Stomach (tissue), 9 donors: ENCODE data around the gene DUSP7. TPM values are rescaled to one million over a fixed set of nuclear protein-coding genes. Genes with fewer than 3 reads are reported as not detected.

Source experiments
- DNase-seq, 2 donors: peaks; one replicate each; pipeline versions ENCODE4 v3.0.0 to v3.0.0-alpha.2; 2013 to 2019
- H3K27ac ChIP-seq, 5 donors: fragments of 200-600 bp in 4 of 5; sonication (generic) in 4 of 5; one replicate each; pipeline ENCODE4 v1.5.1; 2013 to 2019; ENCODE audit warnings: mild to moderate bottlenecking in 1 of 5, moderate library complexity in 1 of 5
- H3K27me3 ChIP-seq, 3 donors: fragments of 200-600 bp; sonication (generic); one replicate each; pipeline ENCODE4 v1.5.1; 2017 to 2019; ENCODE audit warnings: mixed run types in 1 of 3
- H3K36me3 ChIP-seq, 4 donors: fragments of 200-600 bp; sonication (generic); 1 replicate in 3 of 4; 2 replicates in 1 of 4; pipeline ENCODE4 v1.5.1; 2016 to 2019
- H3K4me1 ChIP-seq, 4 donors: fragments of 200-600 bp; sonication (generic); one replicate each; pipeline ENCODE4 v1.5.1; 2016 to 2019
- H3K4me3 ChIP-seq, 4 donors: fragments of 200-600 bp; sonication (generic) in 3 of 4; one replicate each; pipeline ENCODE4 v1.5.1; 2016 to 2019; ENCODE audit warnings: mild to moderate bottlenecking in 1 of 4
- H3K9me3 ChIP-seq, 4 donors: fragments of 200-600 bp; sonication (generic); one replicate each; pipeline ENCODE4 v1.5.1; 2016 to 2019
- EP300 ChIP-seq: sonication (generic); formaldehyde crosslinking; IDR thresholded peaks from one replicate; pipeline ENCODE4 v1.6.1; 2017; ENCODE audit warnings: antibody characterized with exemption
- POLR2A ChIP-seq, 4 donors: fragments of 450-650 bp; IDR thresholded peaks; one replicate each; pipeline ENCODE4 v1.6.1; 2016; ENCODE audit warnings: antibody characterized with exemption in 4 of 4, control low read depth in 2 of 4, mild to moderate bottlenecking in 1 of 4, moderate library complexity in 1 of 4
- POLR2AphosphoS5 ChIP-seq, 3 donors: sonication (generic); formaldehyde crosslinking; IDR thresholded peaks; one replicate each; pipeline ENCODE4 v1.6.1; 2016; ENCODE audit warnings: antibody characterized with exemption in 3 of 3
- WGBS, 5 donors: extraction: QIAGEN DNeasy Blood & Tissue Kit in 3 of 5; methylation state at CpG; one replicate each; pipeline versions ENCODE4 v1.1.5 to v1.1.7; 2013 to 2018; 5-methylcytosine and 5-hydroxymethylcytosine counted together
- intact Hi-C: fragments of 100-400 bp; cut with DNase I; formaldehyde crosslinking; loops from one replicate; pipeline ENCODE4 v1.15.1; 2023; ENCODE audit warnings: low total_unique reads
- polyA plus RNA-seq, 3 donors: library from polyadenylated mRNA; stranded (reverse); fragments of 200-250 nt; gene quantifications; one replicate each; pipeline ENCODE4 v1.2.3, GENCODE V29; 2013
- total RNA-seq, 5 donors: library from RNA; depleted of rRNA; stranded (reverse); fragments of >200 nt; gene quantifications; one replicate each; pipeline versions ENCODE4 v1.1.0 to v1.2.3, GENCODE V29; 2014 to 2016
- TF ChIP-seq, protein P1 (sequence below), 7 experiments: fragments of 450-650 bp in 4 of 7; fragments of 200-600 bp in 3 of 7; sonication (generic) in 3 of 7; IDR thresholded peaks; one replicate each; pipeline ENCODE4 v1.5.1; 2016 to 2019; ENCODE audit warnings: antibody characterized with exemption in 7 of 7, control low read depth in 2 of 7, mild to moderate bottlenecking in 1 of 7
- donor health status: healthy with polysubstance abuse.
- donor health status: Bipolar disorder and iron deficiency.
- donor health status: healthy.

Gene DUSP7
- total and polyA plus RNA-seq, 8 donors = 0.58 to 23.7 (median 5.0) TPM

DNA sequence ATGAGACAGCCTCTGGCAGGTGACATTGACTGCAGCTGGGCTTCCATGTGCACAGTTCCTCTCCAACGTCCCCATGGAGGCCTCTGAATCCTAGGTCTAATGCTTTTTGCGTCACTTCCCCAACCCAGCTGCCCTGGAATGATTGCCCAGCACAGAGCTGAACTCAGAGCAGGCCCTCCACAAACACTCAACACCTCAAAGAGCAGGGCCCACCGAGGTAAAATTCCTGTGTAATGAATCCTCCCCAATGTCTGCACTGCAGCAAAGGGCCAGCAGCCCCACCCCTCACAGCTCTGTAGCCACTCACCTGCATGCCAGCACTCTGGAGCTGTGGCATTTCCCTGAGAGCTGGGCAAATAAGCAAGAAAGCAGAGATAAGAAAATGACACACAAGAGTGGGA is 42.6 kb upstream of the DUSP7 start:
- WGBS, 5 donors = 40 to 66% (median 52%) methylated on average over 3 of the region's 3 CpGs
- H3K9me3 ChIP-seq = peaks cover 0 to 5% (median 0%) of the 10 kb centered on the region in 4 donors
- H3K36me3 ChIP-seq = no peaks in the 10 kb centered on the region
- no peak overlapping the region for H3K27ac ChIP-seq
- H3K4me1 ChIP-seq = no peaks in the 10 kb centered on the region
- TF ChIP-seq EP300 (no peak), POLR2A (IDR thresholded peaks at IDR 0.05) (no peak), POLR2AphosphoS5 (IDR thresholded peaks at IDR 0.05) (no peak)
- TF ChIP-seq, protein P1, sequence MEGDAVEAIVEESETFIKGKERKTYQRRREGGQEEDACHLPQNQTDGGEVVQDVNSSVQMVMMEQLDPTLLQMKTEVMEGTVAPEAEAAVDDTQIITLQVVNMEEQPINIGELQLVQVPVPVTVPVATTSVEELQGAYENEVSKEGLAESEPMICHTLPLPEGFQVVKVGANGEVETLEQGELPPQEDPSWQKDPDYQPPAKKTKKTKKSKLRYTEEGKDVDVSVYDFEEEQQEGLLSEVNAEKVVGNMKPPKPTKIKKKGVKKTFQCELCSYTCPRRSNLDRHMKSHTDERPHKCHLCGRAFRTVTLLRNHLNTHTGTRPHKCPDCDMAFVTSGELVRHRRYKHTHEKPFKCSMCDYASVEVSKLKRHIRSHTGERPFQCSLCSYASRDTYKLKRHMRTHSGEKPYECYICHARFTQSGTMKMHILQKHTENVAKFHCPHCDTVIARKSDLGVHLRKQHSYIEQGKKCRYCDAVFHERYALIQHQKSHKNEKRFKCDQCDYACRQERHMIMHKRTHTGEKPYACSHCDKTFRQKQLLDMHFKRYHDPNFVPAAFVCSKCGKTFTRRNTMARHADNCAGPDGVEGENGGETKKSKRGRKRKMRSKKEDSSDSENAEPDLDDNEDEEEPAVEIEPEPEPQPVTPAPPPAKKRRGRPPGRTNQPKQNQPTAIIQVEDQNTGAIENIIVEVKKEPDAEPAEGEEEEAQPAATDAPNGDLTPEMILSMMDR (IDR thresholded peaks at IDR 0.05) = no peak
- no peaks in the 10 kb centered on the region for H3K27me3 ChIP-seq
- DNase-seq = peak in 1 of 2 donors; percentile 35
- no peak overlapping the region for H3K4me3 ChIP-seq
- intact Hi-C loops = no loop called here

DNA sequence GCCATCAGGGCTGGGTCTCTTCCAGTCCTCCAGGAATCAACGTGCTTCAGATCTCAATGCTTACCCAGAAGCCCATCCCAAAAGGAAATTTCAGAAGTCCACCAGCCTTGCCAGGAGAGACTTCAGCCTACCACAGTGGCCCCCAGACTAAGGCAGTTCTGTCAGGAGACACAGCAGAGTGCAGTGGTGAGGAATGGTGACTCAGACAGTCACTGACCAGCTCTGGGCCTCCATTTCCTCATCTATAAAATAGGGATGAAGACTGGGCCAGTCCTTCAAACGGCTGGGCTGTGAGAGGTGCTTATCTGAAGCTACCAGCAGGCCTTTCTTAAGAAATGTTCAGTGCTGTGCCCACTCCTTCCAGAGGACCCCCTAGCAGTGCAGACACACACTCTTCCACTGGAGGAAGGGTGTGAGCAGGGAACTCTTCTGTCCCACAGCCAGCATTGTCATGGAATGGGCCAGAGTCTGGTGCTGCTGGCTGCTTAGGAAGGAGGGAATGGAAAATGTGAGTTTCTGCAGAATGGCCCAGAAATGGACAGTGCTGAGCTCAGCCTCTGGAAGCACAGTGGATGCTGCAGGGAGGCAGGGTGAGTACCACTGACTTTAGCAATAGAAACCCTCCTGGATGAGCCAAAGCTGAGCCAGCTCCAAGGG is 41.6 kb upstream of the DUSP7 start:
- no peaks in the 10 kb centered on the region for H3K4me1 ChIP-seq
- H3K27me3 ChIP-seq = no peaks in the 10 kb centered on the region
- 77 to 94% (median 84%) methylated on average over 1 to 2 of the region's 2 CpGs for WGBS, 5 donors
- no peak overlapping the region for H3K27ac ChIP-seq
- no peak overlapping the region for H3K4me3 ChIP-seq
- H3K9me3 ChIP-seq = peaks cover 0 to 5% (median 0%) of the 10 kb centered on the region in 4 donors
- H3K36me3 ChIP-seq = no peaks in the 10 kb centered on the region
- TF ChIP-seq, protein P1 (IDR thresholded peaks at IDR 0.05) = no peak
- no peak for TF ChIP-seq POLR2A (IDR thresholded peaks at IDR 0.05)
- TF ChIP-seq EP300 = no peak
- no peak for TF ChIP-seq POLR2AphosphoS5 (IDR thresholded peaks at IDR 0.05)
- intact Hi-C loops = no loop called here
- no peak for DNase-seq

DNA sequence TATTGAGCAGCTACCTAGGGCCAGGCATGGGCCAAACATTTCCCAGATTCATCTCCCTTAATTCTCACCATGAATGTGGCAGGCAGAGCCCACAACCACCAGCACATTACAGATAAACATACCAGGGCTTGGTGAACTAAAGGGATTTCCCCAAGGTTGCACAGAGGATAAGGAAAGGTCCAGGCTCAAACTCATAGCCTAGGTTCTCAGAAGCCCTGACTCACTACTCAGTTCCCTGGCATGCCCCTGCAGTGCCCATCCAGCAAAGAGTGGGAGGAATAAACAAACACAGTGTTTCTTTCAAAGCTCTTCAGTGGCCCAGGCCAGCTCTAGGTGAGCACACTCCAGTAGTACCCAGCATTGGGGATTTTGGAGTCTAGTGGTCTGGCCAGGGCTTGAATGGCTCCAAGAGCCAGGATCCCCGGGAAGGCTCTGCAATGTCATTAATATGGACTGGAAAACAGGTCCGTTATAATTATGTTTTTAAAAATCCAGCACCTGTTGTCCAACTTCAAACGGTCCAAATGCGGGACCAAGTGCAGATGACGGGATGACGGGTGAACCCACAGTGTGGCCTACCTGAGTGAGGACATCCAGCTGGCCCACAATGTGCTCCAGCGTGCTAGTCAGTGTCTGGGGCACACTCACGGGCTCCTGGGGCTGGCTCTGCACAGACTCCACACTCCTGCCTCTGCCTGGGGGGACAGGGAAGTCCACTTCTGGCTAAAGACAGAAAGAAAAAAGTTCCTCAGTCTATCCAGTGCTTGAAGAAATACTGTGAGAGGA is 39.8 kb upstream of the DUSP7 start:
- no peak for DNase-seq
- Histone ChIP-seq H3K4me3 (no peak overlapping the region), H3K36me3 (no peaks in the 10 kb centered on the region), H3K4me1 (no peaks in the 10 kb centered on the region), H3K27me3 (no peaks in the 10 kb centered on the region), H3K27ac (no peak overlapping the region), H3K9me3 (peaks cover 0 to 2% (median 0%) of the 10 kb centered on the region in 4 donors)
- TF ChIP-seq, protein P1 (IDR thresholded peaks at IDR 0.05) = no peak
- TF ChIP-seq EP300 (no peak), POLR2A (IDR thresholded peaks at IDR 0.05) (no peak), POLR2AphosphoS5 (IDR thresholded peaks at IDR 0.05) (no peak)
- intact Hi-C loops = no loop called here
- WGBS, 5 donors = 93 to 99% (median 97%) methylated on average over 8 of the region's 8 CpGs

DNA sequence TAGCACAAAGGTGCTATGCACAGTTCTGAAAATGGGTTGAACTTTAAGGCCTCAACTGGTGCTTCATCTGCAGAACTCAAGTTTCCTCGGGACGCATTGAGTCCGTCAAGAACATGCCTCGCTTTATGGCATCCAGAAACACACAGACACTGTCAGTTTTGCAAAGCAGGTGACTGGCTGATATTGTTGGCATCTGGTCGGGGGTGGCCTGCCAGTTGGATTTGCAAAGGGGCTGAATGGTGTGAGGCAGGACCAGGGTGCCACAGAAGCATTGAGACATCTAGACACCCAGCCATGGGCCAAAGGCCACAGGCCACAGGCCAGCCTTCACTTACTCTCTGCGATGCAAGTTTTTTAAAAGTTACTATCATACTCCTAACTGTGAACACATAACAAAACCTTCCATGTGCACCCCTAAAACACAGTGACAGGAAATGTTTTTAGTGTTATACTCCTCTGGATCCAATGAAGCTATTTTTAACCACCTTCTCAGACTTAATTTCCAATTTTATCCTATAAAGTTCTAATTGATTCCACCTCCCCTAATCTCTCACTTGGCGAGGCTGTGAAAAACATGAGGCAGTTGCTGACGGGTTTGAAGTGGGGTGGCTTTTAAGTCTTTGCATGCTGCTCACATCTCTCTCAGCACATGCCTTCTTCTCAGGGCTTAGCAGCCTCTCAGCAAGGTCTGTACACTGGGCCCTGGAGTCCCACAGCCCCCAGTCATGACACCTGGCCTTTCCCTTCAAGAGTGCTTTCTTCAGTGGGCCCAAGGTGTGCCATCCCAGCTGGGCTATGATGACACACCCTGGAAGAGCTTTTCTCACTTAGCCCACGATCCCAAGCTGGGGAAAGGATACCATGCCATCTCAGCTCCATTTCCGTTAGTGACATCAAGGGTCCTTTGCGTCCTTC is 38.5 kb upstream of the DUSP7 start:
- WGBS, 5 donors = 97 to 98% (median 97%) methylated on average over 11 of the region's 11 CpGs
- H3K27me3 ChIP-seq = no peaks in the 10 kb centered on the region
- intact Hi-C loops = no loop called here
- DNase-seq = no peak
- no peaks in the 10 kb centered on the region for H3K36me3 ChIP-seq
- H3K4me1 ChIP-seq = peaks cover 0 to 10% (median 0%) of the 10 kb centered on the region in 4 donors
- TF ChIP-seq EP300 (no peak), POLR2AphosphoS5 (IDR thresholded peaks at IDR 0.05) (no peak), POLR2A (IDR thresholded peaks at IDR 0.05) (no peak)
- TF ChIP-seq, protein P1 (IDR thresholded peaks at IDR 0.05) = no peak
- no peaks in the 10 kb centered on the region for H3K9me3 ChIP-seq
- no peak overlapping the region for H3K27ac ChIP-seq
- H3K4me3 ChIP-seq = no peak overlapping the region
